Tibial nerve (tissue), 4 donors: ENCODE results near the gene SECTM1. TPM values are rescaled to one million over a fixed set of nuclear protein-coding genes. Genes with fewer than 3 reads are reported as not detected.

Experiments
- DNase-seq, 2 donors: peaks; one replicate each; pipeline ENCODE4 v3.0.0-alpha.2; 2019; ENCODE audit warnings: low spot score in 2 of 2
- H3K27ac ChIP-seq, 4 donors: fragments of 200-600 bp; sonication (generic) in 3 of 4; one replicate each; pipeline ENCODE4 v1.5.1; 2017 to 2019; ENCODE audit warnings: mild to moderate bottlenecking in 1 of 4
- H3K27me3 ChIP-seq, 2 donors: fragments of 200-600 bp; sonication (generic) in 1 of 2; one replicate each; pipeline versions ENCODE4 v1.5.1 to v1.6.0; 2017 to 2019
- H3K36me3 ChIP-seq, 3 donors: fragments of 200-600 bp; sonication (generic); one replicate each; pipeline ENCODE4 v1.5.1; 2018 to 2019
- H3K4me1 ChIP-seq, 4 donors: fragments of 200-600 bp; sonication (generic) in 3 of 4; one replicate each; pipeline ENCODE4 v1.5.1; 2017 to 2019
- H3K4me3 ChIP-seq, 4 donors: fragments of 200-600 bp; sonication (generic) in 3 of 4; one replicate each; pipeline ENCODE4 v1.5.1; 2017 to 2019; ENCODE audit warnings: mild to moderate bottlenecking in 1 of 4, moderate library complexity in 1 of 4
- H3K9me3 ChIP-seq, 4 donors: fragments of 200-600 bp; sonication (generic) in 3 of 4; one replicate each; pipeline ENCODE4 v1.5.1; 2017 to 2019
- CTCF ChIP-seq, 5 experiments: fragments of 200-600 bp in 3 of 5; fragments of 450-650 bp in 2 of 5; sonication (generic) in 3 of 5; IDR thresholded peaks; one replicate each; pipeline ENCODE4 v1.5.1; 2016 to 2019; ENCODE audit warnings: antibody characterized with exemption in 5 of 5, mild to moderate bottlenecking in 3 of 5, moderate library complexity in 2 of 5
- EP300 ChIP-seq, 2 donors: sonication (generic); formaldehyde crosslinking; IDR thresholded peaks; one replicate each; pipeline ENCODE4 v1.6.1; 2017; ENCODE audit warnings: antibody characterized with exemption in 2 of 2, mild to moderate bottlenecking in 1 of 2
- POLR2A ChIP-seq, 2 donors: fragments of 450-650 bp; IDR thresholded peaks; one replicate each; pipeline ENCODE4 v1.6.1; 2017; ENCODE audit warnings: antibody characterized with exemption in 2 of 2, mild to moderate bottlenecking in 2 of 2, moderate library complexity in 2 of 2
- WGBS, 2 donors: methylation state at CpG; one replicate each; pipeline ENCODE4 v1.1.5; 2018; 5-methylcytosine and 5-hydroxymethylcytosine counted together
- total RNA-seq, 4 donors: library from RNA; depleted of rRNA; stranded (reverse); fragments of >200 nt; gene quantifications; one replicate each; pipeline ENCODE4 v1.1.0, GENCODE V29; 2016

The SECTM1 gene
- total RNA-seq, 4 donors from 2014 or later, result 6.9 to 12.6 (median 11.3) TPM

- Histone ChIP-seq H3K9me3 (no peaks in the 10 kb centered on the region), H3K4me3 (no peak overlapping the region), H3K27me3 (peaks cover 0 to 14% of the 10 kb centered on the region in 2 donors), H3K4me1 (peaks cover 0 to 21% (median 4%) of the 10 kb centered on the region in 4 donors), H3K27ac (no peak overlapping the region), H3K36me3 (no peaks in the 10 kb centered on the region)
- WGBS, 2 donors, result 38 to 62% methylated on average over 12 to 26 of the region's 26 CpGs
- TF ChIP-seq CTCF (IDR thresholded peaks at IDR 0.05) (peak; percentile 92 to 97 (median 96)), EP300 (IDR thresholded peaks at IDR 0.05) (no peak), POLR2A (IDR thresholded peaks at IDR 0.05) (no peak)
- peak; percentile 82 to 93 for DNase-seq
These were observed 18.3 kb upstream of the SECTM1 start for GRCh38 chr17:82351713-82352488.

GRCh38 chr17:82351254-82351712 is 17.7 kb upstream of the SECTM1 start:
- TF ChIP-seq EP300 (IDR thresholded peaks at IDR 0.05) (no peak), POLR2A (IDR thresholded peaks at IDR 0.05) (no peak), CTCF (IDR thresholded peaks at IDR 0.05) (no peak)
- Histone ChIP-seq H3K27ac (no peak overlapping the region), H3K9me3 (no peaks in the 10 kb centered on the region), H3K4me3 (no peak overlapping the region), H3K27me3 (peaks cover 0 to 15% of the 10 kb centered on the region in 2 donors), H3K36me3 (no peaks in the 10 kb centered on the region), H3K4me1 (peaks cover 0 to 21% (median 4%) of the 10 kb centered on the region in 4 donors)
- 56% methylated on average over 21 of the region's 21 CpGs for WGBS, 2 donors
- no peak for DNase-seq

- 81 to 84% methylated on average over 12 to 15 of the region's 28 CpGs for WGBS, 2 donors
- H3K36me3 ChIP-seq, result no peaks in the 10 kb centered on the region
- H3K4me1 ChIP-seq, result peaks cover 0 to 21% (median 4%) of the 10 kb centered on the region in 4 donors
- no peak for TF ChIP-seq POLR2A (IDR thresholded peaks at IDR 0.05)
- TF ChIP-seq EP300 (IDR thresholded peaks at IDR 0.05), result no peak
- no peak for TF ChIP-seq CTCF (IDR thresholded peaks at IDR 0.05)
- no peak overlapping the region for H3K27ac ChIP-seq
- H3K27me3 ChIP-seq, result peaks cover 0 to 10% of the 10 kb centered on the region in 2 donors
- DNase-seq, result no peak
- no peaks in the 10 kb centered on the region for H3K9me3 ChIP-seq
- no peak overlapping the region for H3K4me3 ChIP-seq
These were observed 16.8 kb upstream of the SECTM1 start for GRCh38 chr17:82350182-82351030.

- peaks cover 0 to 12% of the 10 kb centered on the region in 2 donors for H3K27me3 ChIP-seq
- 30 to 40% methylated on average over 11 of the region's 11 CpGs for WGBS, 2 donors
- H3K4me3 ChIP-seq, result no peak overlapping the region
- no peak for TF ChIP-seq CTCF (IDR thresholded peaks at IDR 0.05)
- no peaks in the 10 kb centered on the region for H3K36me3 ChIP-seq
- no peak overlapping the region for H3K27ac ChIP-seq
- no peaks in the 10 kb centered on the region for H3K9me3 ChIP-seq
- peaks cover 0 to 21% (median 4%) of the 10 kb centered on the region in 4 donors for H3K4me1 ChIP-seq
- DNase-seq, result no peak
These were observed 15.7 kb upstream of the SECTM1 start for GRCh38 chr17:82349287-82349701.
